ENCODE results near the gene DAP.

Gene DAP

DNA sequence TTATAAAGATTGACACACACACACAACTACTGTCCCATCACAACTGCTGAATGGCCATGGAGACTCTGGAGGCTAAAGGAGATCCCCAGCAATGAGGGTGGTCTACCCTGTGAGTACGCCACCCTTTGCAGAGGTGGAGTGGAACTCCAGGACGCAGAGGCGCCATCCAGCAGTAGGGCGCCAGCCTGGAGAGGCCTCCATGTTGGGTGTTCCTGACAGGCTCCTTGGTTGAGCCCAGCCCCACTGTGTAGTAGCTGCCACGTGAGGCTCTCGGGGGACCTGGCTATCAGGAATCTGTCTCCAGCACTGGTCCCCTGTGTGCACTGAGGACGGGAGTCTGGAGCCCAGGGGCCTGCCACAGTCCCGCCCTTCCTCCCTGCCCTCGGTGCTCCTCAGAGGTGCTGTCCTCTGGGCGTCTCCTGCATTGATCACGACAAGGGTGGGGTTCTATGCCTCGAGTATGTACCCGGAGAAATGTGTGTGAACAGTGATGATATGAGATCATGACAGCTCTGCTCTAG lies 72.3 kb downstream of the DAP start:
- DNase-seq: no peak

DNA sequence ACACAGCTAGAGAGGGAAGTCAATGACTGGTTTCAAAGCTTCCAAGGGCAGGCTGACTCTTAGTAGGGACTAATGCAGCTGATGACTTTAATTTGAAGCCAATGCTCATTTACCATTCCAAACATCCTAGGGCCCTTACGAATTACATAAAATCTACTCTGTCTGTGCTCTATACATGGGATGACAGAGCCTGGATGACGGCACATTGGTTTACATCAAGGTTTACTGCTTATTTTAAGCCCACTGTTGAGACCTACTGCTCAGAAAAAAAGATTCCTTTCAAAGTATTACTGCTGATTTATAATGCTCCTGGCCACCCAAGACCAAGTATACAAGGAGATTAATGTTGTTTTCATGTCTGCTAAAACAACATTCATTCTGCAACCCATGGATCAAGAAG lies 74.1 kb downstream of the DAP start:
- DNase-seq: no peak

DNA sequence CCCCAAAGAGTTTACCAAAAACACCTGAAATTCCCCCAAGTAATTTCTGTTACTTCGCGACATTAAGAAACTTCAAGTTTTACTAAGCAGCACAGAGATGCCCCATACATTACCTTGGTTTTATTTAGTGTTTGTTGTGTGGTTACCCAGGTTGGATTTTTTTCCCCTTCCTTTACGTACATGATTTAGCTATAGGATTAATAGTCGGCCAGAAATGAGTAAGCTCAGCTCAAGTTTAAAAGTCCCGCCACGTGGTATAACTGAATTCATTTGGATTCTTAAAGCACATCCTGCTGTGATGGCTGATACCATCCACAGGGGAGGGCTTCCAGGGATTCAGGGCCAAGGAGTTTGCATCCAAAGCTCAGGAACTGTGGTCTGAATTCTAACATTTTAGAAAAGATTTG lies 75.9 kb downstream of the DAP start:
- DNase-seq: no peak

DNA sequence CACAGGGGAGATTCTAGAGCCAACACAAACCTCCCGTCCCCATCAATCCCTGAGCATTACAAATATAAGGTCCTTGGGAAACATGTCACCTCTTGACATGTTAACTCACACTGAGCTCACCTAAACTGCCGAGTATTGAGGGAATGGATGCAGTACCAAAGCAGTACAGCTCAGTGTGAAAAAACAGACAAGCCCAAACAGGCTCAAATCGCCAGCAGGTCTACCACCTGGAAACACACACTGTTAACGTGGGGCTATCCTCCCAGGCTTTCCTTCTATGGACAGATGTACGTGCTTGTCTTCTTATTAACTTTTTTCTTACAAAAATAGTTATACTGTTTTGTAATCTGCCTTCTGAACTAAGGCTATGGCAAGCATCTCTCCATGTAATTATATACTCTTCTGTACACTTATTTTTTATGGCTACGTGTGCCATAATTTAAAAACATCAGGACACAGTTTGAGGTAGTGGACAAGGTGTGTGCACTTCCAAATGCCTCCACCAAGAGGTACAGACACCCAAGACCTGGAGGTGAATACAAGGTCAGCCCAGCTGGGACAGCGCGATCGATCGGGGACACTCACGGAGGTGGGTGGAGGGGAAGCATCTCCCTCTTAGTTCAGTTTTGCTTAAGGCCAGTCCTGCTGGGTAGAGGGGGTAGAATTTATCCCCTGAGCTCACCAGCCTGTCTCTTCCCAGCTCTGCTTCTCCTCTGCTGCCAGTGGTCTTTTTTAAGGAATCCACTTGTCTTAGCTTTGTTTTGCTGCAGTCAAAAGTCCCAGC lies 76.5 kb downstream of the DAP start:
- no peak for DNase-seq

DNA sequence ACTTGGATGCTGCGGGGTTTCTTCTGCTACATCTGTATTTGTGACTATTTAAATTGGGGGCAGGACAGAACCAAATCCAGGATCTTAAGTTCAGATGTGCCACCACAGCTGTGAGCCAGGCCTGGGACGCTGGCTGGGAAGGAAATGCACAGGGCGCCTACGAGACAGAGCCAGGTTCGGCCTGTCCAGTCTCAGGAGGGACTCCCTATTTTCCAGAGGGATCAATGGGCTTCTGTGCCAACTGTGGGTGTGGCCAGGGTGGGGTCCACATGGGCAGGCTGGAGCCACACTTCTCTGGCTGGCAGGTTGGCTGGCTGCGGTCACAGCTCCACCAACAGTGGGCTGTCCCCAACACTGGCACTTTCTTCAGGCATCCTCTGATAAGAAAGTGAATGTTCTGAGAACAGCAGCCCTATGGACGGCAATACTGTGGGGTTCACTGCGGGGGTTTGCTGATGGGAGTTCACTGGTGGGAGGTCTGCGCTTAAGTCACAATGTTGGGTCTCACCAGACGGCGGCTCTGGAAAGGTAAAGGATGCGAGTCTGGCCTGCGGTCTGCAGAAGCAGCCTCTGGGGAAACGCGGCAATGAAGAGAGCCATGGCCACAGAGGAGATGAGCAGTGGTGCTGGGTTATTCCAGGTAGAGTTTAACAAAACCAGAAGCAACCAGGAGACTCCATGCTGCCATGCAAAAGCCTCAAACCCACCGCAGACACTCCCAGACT lies 78.1 kb downstream of the DAP start:
- no peak for DNase-seq

DNA sequence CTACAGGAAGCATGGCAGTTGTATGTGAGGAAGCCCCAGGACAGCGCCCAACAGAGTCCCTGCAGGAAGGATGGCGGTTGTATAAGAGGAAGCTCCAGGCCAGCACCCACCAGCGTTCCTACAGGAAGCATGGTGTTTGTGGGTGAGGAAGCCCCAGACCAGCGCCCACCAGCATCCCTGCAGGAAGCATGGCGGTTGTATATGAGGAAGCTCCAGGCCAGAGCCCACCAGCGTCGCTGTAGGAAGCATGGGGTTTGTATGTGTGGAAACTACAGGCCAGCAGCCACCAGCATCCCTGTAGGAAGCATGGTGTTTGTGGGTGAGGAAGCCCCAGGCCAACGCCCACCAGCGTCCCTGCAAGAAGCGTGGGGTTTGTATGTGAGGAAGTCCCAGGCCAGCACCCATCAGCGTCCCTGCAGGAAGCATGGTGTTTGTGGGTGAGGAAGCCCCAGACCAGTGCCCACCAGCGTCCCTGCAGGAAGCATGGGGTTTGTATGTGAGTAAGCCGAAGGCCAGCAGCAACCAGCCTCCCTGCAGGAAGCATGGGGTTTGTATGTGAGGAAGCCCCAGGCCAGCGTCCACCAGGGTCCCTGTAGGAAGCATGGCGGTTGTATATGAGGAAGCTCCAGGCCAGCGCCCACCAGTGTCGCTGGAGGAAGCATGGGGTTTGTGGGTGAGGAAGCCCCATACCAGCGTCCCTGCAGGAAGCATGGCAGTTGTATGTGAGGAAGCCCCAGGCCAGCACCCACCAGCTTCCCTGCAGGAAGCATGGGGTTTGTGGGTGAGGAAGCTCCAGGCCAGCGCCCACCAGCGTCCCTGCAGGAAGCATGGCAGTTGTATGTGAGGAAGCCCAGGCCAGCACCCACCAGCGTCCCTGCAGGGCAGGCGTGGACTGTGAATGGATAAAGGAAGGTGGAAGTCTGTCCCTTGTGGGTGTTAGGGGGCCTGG lies 79.0 kb downstream of the DAP start:
- DNase-seq: no peak

DNA sequence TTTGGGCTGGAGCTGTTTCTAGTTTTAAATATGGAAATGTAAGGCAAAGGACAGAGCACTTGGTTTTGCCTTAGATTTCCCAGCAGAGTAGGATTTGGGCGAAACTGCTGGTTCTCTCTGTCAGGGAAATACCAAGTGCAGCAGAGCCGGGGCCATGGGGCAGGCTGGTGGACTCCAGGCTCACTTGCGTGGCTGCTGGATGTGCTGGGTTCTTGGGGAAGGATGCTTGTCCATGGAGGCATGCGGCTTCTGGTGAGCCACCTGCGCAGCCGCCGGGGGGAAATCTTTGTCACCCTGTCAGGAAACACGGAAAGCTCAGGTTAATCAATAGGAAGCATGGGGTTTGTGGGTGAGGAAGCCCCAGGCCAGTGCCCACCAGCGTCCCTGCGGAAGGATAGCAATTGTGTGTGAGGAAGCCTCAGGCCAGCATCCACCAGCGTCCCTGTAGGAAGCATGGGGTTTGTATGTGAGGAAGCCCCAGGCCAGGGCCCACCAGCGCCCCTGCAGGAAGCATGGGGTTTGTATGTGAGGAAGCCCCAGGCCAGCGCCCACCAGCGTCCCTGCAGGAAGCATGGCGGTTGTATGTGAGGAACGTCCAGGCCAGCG lies 80.1 kb downstream of the DAP start:
- no peak for DNase-seq

DNA sequence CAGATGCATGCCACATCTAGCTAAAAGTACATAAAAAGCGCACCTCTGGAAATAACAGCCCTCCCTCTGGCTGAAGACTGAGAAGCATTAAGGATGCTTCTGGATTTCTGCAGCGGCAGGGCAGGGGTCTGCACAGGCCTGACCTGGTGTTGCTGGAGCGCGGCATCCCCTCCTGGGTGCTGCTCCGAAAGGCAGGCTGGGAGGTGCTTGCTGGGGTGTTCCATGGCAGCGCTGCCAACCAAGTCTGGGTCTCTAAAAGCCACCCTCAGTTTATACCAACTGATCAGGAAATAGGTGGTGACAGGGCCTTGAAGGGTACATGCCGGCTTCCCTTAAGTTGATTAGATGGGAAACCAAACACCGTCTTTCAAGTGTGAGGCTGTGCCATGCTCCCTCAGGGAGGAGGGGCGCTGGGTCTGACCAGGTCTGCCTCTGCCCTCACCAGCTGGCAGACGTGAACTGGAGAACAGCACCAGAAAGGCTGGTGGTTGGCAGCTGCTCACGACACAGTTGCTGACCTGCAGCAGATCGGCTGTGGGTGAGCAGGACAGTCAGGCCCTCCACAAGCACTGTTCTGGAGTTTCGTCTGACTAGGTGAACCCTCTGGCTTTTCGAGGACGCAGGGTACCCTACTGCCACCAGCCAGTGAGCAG lies 81.6 kb downstream of the DAP start:
- DNase-seq: no peak

DNA sequence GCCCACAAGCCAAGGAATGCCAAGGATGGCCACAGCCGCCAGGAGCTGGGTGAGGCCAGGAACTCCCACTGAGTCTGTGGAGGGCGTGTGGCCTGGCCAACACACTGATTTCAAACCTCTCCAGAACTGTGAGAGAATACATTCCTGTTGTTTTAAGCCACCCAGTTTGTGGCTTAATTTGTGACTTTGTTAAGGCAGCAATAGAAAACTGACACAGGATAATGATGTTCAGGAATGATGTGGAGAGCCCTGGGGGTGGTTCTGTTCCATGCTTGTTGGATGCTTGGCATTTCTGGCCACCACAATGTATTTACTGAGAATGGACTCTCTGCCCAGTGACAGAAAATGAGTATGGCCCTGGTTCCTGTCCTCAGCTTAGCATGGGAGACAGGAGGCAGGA lies 82.8 kb downstream of the DAP start:
- DNase-seq: no peak

DNA sequence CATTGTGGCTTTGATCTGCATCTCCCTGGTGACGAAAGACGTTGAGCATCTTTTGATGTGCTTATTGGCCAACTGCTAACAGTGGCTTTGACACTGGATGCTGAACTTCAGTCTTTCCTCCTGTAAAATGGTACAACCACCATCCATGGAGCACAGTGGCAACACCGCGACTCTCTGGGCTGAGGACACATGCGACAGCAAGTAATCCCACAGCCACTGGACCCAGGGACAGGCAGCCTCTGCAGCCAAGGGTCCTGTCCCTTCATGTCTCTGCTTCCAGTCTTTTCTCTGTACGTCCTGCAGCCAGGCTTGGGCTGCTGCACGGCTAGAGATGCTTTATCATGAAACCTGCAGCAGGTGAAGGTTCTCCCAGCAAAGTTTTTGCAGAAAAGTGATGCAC lies 83.5 kb downstream of the DAP start:
- no peak for DNase-seq

DNA sequence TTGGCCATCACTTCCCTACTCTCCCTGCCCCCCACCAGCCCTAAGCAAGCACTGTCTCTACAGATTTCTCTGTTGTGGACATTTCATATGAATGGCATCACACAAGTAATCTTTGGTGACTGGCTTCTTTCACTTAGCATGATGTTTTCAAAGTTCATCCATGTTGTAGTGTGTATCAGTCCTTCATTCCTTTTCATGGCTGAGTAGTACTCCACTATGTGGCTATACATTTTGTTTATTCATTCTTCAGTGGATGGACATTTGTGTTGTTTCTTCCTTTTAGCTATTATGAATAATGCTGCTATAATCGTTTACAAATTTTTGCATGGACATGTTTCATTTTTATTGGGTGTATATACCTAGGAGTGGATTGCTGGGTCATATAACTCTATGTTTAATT lies 84.1 kb downstream of the DAP start:
- no peak for DNase-seq

DNA sequence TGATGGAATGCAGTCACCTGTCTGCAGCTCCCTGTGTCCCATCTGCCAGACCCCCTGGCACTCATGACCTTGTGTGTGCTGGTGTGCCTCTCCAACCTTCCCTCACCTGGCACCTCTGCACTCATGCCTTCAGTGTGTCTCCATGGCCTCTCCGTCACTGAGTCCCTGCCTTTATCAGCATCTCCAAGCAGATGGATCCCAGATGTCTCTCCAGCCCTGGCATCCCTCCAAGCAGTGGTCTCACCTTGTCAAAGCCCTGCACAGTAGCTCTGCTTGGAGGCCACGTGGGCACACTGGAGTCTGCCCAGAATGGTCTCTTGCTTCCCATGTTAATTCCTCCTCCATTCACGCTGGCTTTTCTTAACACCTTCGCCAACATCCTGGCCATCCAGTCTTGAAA lies 84.8 kb downstream of the DAP start:
- DNase-seq: no peak

DNA sequence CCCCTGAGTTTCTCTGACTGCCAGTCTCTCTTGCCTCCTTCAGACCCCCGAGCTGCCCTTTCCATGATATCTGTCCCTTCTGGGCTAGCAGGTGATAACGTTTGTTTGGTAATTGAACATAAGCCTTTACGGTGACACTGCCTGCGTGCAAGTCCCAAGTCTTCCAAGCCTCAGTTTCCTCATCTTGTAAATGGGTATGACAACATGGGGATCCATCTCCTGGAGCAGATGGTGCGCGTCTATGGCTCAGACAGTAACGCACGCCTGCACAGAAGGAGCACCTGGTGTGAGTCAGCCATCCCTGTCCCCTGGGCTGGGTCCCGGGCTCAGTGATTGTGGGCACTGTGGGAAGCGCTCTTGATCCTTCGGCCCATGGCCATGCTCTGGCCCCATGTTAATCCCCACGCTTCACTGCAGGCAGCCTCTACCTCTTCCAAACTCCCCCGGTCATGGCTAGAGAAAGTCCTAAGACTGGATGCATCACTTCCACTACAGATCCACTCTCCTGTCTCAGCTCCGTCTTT lies 85.8 kb downstream of the DAP start:
- DNase-seq: no peak

DNA sequence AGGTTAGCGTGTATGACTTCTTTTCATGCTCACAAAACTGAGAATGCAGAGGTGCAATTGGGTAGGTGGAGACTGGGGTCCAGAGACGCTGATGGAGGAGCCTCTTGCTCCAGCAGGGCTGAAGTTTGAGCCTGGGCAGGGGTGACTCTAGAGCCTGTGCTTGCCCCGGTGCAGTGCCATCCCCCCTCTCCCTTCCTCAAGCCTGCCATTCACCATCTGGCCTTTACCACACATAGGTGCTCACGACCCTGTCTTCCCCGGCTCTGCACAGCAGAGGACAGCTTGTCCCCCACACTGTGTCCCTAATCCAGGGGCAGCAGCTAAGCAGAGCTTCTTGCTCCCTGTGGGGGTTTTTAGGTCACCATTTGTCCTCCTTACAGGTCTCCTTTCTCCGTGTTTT lies 86.5 kb downstream of the DAP start:
- DNase-seq: no peak

DNA sequence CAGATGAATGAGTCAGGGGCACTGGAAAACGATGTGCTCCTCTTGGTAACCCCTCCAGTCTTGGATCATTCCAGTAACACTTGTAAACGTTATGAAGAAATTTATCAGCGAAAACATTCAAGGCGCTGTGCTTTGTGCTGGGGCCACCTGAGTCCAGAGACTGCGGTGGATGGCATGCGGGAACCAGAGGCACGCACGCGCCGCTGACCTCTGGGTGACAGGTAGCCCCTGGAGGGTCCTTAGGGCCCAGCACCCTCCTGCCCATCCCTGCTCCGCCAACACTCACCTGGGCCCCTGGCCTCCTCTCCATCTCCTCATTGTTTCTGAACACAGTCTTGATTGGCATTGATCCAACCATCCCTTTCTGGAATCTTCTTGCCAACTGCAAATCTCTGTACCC lies 86.9 kb downstream of the DAP start:
- no peak for DNase-seq

DNA sequence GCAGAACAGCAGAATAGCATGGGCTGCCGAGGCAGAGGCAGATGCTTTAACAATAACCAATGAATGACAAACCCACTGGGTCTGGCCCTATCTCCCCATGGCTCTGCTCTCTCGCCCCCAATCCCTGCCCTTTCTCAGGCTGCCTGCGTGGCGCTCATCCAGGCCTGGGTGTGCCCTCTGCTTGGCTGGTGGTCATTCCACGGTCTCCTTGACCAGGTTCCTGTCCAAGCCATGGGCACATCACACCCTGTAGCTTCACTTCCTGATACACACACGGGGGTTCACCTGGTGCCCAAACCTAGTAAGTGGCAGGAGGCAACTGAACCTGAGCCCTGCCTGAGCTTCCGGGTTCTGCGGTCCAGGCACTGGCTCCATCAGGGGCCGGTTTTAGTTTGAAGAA lies 87.6 kb downstream of the DAP start:
- DNase-seq: no peak

DNA sequence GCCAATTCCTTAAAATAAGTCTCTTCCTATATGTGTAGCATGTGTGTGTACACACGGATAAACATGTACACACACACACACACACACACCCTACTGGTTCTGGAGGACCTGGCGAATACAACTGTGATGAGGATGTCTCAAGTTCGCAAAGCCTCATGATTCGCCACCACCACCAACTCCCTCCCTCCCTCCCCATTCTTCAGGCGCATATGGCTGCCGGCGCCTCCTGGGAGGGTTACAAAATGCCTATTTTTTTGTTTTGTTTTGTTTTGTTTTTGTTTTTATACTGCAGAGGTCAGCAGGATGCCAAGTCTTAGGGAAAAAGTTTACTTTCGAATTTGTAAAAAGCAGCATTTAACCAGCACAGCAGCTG lies 88.0 kb downstream of the DAP start:
- DNase-seq: no peak

DNA sequence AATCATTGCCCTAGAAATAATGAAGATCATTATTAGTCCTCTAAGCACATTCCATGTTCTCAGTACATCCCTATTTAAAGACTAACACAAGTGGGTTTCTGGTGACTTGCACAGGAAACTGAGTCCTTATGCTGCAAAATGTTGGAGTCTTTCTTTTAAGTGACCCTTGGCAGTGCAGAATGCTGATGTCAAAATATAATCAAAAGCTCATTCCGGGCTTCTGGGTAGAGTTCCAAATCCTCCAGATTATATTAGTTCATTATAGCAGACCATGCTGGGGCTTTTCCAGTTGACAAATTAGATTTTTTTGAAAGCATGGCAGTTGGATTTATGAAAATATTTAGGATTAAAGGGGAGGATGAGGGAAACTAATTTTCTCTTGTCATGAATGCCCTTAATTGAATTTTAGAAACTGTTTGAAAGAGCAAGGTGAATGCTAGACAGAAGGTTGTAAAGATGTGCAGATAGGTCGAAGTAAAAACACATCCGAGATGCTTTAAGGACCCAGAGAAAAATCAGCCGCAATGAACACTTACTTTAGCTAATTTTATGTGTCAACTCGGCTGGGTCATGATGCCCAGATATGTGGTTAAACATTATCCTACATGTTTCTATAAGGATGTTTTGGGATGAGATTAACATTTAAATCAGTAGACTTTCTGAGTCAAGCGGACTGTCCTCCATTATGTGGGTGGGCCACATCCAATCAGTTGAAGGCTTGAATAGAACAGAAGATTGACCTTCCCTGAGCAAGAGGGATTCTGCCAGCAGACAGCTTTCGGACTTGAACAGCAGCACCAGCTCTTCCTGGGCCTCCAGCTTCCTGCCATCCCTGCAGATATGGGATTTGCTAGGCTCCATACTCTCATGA lies 88.7 kb downstream of the DAP start:
- DNase-seq: no peak

DNA sequence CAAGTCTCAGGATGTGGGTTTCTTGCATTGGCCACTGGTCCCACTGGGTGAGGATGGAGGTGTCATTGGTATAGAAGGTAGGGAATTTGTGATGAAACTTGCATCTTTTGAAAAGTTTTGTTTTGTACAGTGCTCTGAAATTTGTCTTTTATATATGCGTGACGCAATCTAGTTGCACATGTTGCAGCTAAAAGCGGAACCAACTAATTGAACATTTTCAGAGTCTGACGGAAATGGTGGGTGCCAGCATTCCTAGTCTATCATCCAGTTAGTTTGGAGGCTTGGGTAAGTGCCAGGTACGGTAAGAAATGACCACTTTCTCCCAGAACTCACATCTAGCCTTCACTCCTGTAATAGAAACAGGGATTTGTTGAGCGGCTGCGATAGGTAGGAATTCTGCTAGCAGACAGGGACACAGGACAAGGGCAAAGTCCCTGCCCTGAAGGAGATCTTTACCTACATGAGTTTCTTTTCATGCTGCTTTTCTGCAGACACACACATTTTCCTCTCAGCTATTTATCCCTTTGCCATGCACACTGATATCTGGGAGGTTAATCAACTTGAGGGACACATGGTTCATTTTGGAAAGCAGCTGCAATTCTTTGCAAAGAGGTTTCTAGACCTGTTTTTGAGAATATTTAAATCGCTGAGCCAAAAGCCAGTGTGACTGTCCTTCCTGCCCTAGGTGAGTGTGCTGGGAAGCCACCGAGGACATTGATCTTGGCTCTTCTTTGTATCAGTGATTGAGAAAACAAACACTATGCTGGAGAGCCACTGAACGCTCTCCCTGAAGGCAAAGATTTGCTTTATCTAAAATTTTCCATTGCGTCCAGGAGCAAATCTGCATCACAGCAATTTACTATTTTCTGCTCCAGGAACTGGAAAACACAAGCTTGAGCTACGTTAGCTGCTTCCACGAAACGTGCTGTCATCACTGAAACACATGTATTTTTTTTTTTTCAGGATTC lies 89.7 kb downstream of the DAP start:
- DNase-seq: no peak

DNA sequence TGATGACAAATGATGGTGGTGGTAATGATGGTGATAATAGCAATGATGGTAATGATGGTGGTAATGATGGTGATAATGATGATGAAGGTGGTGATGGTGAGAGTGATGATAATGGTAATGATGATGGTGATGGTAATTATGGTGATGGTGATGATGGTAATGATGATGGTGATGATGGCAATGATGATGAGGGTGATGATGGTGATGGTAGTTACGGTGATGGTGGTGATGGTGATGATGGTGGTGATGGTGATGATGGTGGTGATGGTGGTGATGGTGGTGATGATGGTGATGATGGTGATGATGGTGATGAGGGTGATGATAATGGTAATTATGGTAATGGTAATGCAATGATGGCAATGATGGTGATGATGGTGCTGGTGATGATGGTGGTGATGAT lies 91.1 kb downstream of the DAP start:
- no peak for DNase-seq

All from CD4-positive, alpha-beta T cell treated with Interleukin-6 for 4 hours (primary cell).